GOT3 (cell line): ENCODE results near the gene EXOSC6.
"Not testable (repeated sequence)": the region's sequence is repeated elsewhere in the genome, so short reads cannot be mapped to it uniquely, and the experiment has no call there.

Experiments
- DNase-seq: peaks from one replicate; lab custom pipeline; 2025; ENCODE audit warnings: mixed read lengths; lab: John Stamatoyannopoulos, UW

The EXOSC6 gene

GRCh38 chr16:70198666-70199065, 53.1 kb downstream of the EXOSC6 start:
- not testable (repeated sequence) for DNase-seq

- not testable (repeated sequence) for DNase-seq
Measured at GRCh38 chr16:70198230-70198629, 53.5 kb downstream of the EXOSC6 start.

GRCh38 chr16:70197611-70198010, 54.1 kb downstream of the EXOSC6 start:
- DNase-seq: not testable (repeated sequence)
